ENCODE results near the gene KLHL29.

KLHL29 gene

GRCh38 chr2:23615216-23616020 lies 230.4 kb downstream of the KLHL29 start:
- DNase-seq (ENCODE audit: low read depth in 2 of 2) = no peak

GRCh38 chr2:23616630-23617029 lies 231.7 kb downstream of the KLHL29 start:
- no peak for DNase-seq (ENCODE audit: low read depth in 2 of 2)

- DNase-seq (ENCODE audit: low read depth in 2 of 2) = no peak
These were observed 232.3 kb downstream of the KLHL29 start for GRCh38 chr2:23617167-23617810.

- DNase-seq (ENCODE audit: low read depth in 2 of 2) = no peak
These were observed 232.8 kb downstream of the KLHL29 start for GRCh38 chr2:23617811-23618215.

- no peak for DNase-seq (ENCODE audit: low read depth in 2 of 2)
These were observed 233.3 kb downstream of the KLHL29 start for GRCh38 chr2:23618265-23618664.

GRCh38 chr2:23618794-23619530 lies 234.0 kb downstream of the KLHL29 start:
- no peak for DNase-seq (ENCODE audit: low read depth in 2 of 2)

GRCh38 chr2:23619941-23620340 lies 235.0 kb downstream of the KLHL29 start:
- no peak for DNase-seq (ENCODE audit: low read depth in 2 of 2)

GRCh38 chr2:23620841-23621341 lies 235.9 kb downstream of the KLHL29 start:
- no peak for DNase-seq (ENCODE audit: low read depth in 2 of 2)

GRCh38 chr2:23621616-23622015 lies 236.6 kb downstream of the KLHL29 start:
- DNase-seq (ENCODE audit: low read depth in 2 of 2) = no peak

- DNase-seq (ENCODE audit: low read depth in 2 of 2) = no peak
These were observed 237.5 kb downstream of the KLHL29 start for GRCh38 chr2:23622466-23622865.

GRCh38 chr2:23622966-23623675 lies 238.1 kb downstream of the KLHL29 start:
- DNase-seq (ENCODE audit: low read depth in 2 of 2) = no peak

GRCh38 chr2:23624378-23624777 lies 239.4 kb downstream of the KLHL29 start:
- no peak for DNase-seq (ENCODE audit: low read depth in 2 of 2)

GRCh38 chr2:23624915-23625314 lies 239.9 kb downstream of the KLHL29 start:
- no peak for DNase-seq (ENCODE audit: low read depth in 2 of 2)

GRCh38 chr2:23625726-23626125 lies 240.7 kb downstream of the KLHL29 start:
- DNase-seq (ENCODE audit: low read depth in 2 of 2) = no peak

GRCh38 chr2:23626701-23627230 lies 241.8 kb downstream of the KLHL29 start:
- no peak for DNase-seq (ENCODE audit: low read depth in 2 of 2)

- DNase-seq (ENCODE audit: low read depth in 2 of 2) = no peak
These were observed 242.4 kb downstream of the KLHL29 start for GRCh38 chr2:23627236-23628009.

- DNase-seq (ENCODE audit: low read depth in 2 of 2) = no peak
These were observed 244.2 kb downstream of the KLHL29 start for GRCh38 chr2:23628926-23629771.

- no peak for DNase-seq (ENCODE audit: low read depth in 2 of 2)
These were observed 244.9 kb downstream of the KLHL29 start for GRCh38 chr2:23629772-23630480.

GRCh38 chr2:23630961-23631360 lies 246.0 kb downstream of the KLHL29 start:
- no peak for DNase-seq (ENCODE audit: low read depth in 2 of 2)
